ENCODE data around the gene ZNF79. TPM values are rescaled to one million over a fixed set of nuclear protein-coding genes. Genes with fewer than 3 reads are reported as not detected.
A peak's percentile ranks its signal among the peaks of the same experiment; 100 is the strongest.

The ZNF79 gene
- total RNA-seq, 1 experiment from 2014 or later, result 9.0 TPM

DNA sequence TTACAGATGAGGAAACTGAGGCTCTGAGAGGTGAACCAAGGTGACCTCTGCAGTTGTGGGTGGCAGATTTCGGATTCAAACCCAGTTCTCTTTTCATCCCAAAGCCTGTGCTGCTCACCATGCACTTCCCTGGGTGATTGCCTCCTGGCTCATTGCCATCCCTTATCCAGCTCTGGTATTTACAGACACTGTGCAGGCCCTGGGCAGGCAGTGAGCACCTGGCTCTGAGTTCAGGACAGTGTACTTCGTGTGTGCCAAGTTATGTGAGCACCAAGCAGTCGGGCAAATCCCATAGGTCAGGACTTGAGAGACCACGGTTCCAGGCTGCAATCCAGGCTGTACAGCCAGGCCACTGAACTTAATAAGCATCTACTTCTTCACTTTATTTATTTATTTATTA, 28.5 kb downstream of the ZNF79 start (continued):
- TF ChIP-seq JAZF1 (CRISPR knock-in tag; IDR thresholded peaks at IDR 0.05), result no peak
- TF ChIP-seq MXD4 (CRISPR knock-in tag; IDR thresholded peaks at IDR 0.05; ENCODE audit: borderline replicate concordance), result no peak
- TF ChIP-seq ZNF232 (CRISPR knock-in tag; IDR thresholded peaks at IDR 0.05), result no peak
- TF ChIP-seq, protein P1, sequence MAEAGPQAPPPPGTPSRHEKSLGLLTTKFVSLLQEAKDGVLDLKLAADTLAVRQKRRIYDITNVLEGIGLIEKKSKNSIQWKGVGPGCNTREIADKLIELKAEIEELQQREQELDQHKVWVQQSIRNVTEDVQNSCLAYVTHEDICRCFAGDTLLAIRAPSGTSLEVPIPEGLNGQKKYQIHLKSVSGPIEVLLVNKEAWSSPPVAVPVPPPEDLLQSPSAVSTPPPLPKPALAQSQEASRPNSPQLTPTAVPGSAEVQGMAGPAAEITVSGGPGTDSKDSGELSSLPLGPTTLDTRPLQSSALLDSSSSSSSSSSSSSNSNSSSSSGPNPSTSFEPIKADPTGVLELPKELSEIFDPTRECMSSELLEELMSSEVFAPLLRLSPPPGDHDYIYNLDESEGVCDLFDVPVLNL (CRISPR knock-in tag; IDR thresholded peaks at IDR 0.05; ENCODE audit: borderline replicate concordance, low read depth), result no peak
- TF ChIP-seq NFE2L1 (CRISPR knock-in tag; IDR thresholded peaks at IDR 0.05), result no peak
- TF ChIP-seq, protein P2, sequence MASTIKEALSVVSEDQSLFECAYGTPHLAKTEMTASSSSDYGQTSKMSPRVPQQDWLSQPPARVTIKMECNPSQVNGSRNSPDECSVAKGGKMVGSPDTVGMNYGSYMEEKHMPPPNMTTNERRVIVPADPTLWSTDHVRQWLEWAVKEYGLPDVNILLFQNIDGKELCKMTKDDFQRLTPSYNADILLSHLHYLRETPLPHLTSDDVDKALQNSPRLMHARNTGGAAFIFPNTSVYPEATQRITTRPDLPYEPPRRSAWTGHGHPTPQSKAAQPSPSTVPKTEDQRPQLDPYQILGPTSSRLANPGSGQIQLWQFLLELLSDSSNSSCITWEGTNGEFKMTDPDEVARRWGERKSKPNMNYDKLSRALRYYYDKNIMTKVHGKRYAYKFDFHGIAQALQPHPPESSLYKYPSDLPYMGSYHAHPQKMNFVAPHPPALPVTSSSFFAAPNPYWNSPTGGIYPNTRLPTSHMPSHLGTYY (CRISPR knock-in tag; IDR thresholded peaks at IDR 0.05), result no peak

DNA sequence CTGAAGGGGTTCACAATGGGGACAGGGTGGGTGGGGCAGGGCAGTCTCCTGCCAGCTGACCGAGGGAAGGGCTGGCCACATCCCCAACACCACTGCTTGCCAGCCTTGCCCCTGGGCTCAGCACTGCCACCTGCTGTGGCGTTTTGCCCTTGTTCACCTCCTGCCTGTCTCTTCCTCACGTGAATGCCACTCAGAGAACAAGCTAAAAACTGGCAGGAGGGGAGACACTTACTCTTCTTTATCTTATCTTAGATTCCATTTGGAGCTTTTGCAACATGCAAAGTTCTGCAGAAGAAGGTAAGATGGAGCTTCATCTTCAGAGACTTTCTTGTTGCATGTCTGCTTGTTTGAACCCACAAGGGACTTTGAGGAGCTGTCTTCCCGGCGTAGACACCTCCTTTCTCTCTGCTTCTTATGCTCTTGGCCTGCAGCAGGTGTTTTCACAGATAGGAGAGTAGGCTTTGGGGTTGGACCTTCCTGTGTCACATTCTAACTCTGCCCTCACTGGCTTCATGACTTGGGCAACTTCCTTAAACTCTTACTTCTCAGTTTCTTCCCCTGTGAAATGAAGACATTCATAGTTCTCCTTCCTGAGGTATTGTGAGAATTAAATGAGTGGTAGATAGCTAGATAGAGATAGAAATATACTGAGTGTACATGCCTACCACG, 31.3 kb downstream of the ZNF79 start:
- H3K27me3 Mint-ChIP-seq (ENCODE audit: low read depth), result no peaks in the 10 kb centered on the region
- peaks cover 11% of the 10 kb centered on the region for H3K4me1 Mint-ChIP-seq
- no peak for DNase-seq (ENCODE audit: low spot score)
- no peaks in the 10 kb centered on the region for H3K9me3 Mint-ChIP-seq
- H3K27ac Mint-ChIP-seq, result peak overlapping the region; percentile 30
- ChIA-PET CTCF (interaction anchor here (0.6 to 1.7 kb wide), 11 partner anchors 10 to 231 kb away, joined by 3 to 6 read pairs (median 3); partner anchors contain the start of genes SLC2A8 and ZNF79), POLR2A (no interaction called here)
- TF ChIP-seq, protein P3, sequence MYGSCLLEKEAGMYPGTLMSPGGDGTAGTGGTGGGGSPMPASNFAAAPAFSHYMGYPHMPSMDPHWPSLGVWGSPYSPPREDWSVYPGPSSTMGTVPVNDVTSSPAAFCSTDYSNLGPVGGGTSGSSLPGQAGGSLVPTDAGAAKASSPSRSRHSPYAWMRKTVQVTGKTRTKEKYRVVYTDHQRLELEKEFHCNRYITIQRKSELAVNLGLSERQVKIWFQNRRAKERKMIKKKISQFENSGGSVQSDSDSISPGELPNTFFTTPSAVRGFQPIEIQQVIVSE (CRISPR knock-in tag; IDR thresholded peaks at IDR 0.05; ENCODE audit: borderline replicate concordance), result no peak
- no peak for TF ChIP-seq EMX1 (CRISPR knock-in tag; IDR thresholded peaks at IDR 0.05)
- no peak for TF ChIP-seq ELF4 (CRISPR knock-in tag; IDR thresholded peaks at IDR 0.05; ENCODE audit: low read depth)
- TF ChIP-seq ATF1 (CRISPR knock-in tag; IDR thresholded peaks at IDR 0.05), result no peak
- TF ChIP-seq ZNF396 (CRISPR knock-in tag; IDR thresholded peaks at IDR 0.05; ENCODE audit: borderline replicate concordance), result no peak
- TF ChIP-seq, protein P4, sequence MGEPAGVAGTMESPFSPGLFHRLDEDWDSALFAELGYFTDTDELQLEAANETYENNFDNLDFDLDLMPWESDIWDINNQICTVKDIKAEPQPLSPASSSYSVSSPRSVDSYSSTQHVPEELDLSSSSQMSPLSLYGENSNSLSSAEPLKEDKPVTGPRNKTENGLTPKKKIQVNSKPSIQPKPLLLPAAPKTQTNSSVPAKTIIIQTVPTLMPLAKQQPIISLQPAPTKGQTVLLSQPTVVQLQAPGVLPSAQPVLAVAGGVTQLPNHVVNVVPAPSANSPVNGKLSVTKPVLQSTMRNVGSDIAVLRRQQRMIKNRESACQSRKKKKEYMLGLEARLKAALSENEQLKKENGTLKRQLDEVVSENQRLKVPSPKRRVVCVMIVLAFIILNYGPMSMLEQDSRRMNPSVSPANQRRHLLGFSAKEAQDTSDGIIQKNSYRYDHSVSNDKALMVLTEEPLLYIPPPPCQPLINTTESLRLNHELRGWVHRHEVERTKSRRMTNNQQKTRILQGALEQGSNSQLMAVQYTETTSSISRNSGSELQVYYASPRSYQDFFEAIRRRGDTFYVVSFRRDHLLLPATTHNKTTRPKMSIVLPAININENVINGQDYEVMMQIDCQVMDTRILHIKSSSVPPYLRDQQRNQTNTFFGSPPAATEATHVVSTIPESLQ (CRISPR knock-in tag; IDR thresholded peaks at IDR 0.05), result no peak
- TF ChIP-seq TP53 (CRISPR knock-in tag; IDR thresholded peaks at IDR 0.05), result no peak
- no peak for TF ChIP-seq ZNF232 (CRISPR knock-in tag; IDR thresholded peaks at IDR 0.05)
- no peak for TF ChIP-seq ZNF219 (CRISPR knock-in tag; IDR thresholded peaks at IDR 0.05; ENCODE audit: borderline replicate concordance)
- TF ChIP-seq ZNF671 (CRISPR knock-in tag; IDR thresholded peaks at IDR 0.05), result no peak
- TF ChIP-seq, protein P5, sequence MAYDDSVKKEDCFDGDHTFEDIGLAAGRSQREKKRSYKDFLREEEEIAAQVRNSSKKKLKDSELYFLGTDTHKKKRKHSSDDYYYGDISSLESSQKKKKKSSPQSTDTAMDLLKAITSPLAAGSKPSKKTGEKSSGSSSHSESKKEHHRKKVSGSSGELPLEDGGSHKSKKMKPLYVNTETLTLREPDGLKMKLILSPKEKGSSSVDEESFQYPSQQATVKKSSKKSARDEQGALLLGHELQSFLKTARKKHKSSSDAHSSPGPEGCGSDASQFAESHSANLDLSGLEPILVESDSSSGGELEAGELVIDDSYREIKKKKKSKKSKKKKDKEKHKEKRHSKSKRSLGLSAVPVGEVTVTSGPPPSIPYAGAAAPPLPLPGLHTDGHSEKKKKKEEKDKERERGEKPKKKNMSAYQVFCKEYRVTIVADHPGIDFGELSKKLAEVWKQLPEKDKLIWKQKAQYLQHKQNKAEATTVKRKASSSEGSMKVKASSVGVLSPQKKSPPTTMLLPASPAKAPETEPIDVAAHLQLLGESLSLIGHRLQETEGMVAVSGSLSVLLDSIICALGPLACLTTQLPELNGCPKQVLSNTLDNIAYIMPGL (CRISPR knock-in tag; IDR thresholded peaks at IDR 0.05), result no peak
- TF ChIP-seq, protein P6, sequence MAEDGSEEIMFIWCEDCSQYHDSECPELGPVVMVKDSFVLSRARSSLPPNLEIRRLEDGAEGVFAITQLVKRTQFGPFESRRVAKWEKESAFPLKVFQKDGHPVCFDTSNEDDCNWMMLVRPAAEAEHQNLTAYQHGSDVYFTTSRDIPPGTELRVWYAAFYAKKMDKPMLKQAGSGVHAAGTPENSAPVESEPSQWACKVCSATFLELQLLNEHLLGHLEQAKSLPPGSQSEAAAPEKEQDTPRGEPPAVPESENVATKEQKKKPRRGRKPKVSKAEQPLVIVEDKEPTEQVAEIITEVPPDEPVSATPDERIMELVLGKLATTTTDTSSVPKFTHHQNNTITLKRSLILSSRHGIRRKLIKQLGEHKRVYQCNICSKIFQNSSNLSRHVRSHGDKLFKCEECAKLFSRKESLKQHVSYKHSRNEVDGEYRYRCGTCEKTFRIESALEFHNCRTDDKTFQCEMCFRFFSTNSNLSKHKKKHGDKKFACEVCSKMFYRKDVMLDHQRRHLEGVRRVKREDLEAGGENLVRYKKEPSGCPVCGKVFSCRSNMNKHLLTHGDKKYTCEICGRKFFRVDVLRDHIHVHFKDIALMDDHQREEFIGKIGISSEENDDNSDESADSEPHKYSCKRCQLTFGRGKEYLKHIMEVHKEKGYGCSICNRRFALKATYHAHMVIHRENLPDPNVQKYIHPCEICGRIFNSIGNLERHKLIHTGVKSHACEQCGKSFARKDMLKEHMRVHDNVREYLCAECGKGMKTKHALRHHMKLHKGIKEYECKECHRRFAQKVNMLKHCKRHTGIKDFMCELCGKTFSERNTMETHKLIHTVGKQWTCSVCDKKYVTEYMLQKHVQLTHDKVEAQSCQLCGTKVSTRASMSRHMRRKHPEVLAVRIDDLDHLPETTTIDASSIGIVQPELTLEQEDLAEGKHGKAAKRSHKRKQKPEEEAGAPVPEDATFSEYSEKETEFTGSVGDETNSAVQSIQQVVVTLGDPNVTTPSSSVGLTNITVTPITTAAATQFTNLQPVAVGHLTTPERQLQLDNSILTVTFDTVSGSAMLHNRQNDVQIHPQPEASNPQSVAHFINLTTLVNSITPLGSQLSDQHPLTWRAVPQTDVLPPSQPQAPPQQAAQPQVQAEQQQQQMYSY (CRISPR knock-in tag; IDR thresholded peaks at IDR 0.05), result no peak
- no peak for TF ChIP-seq ZNF263 (CRISPR knock-in tag; IDR thresholded peaks at IDR 0.05; ENCODE audit: low read depth)
- TF ChIP-seq SOX15 (CRISPR knock-in tag; IDR thresholded peaks at IDR 0.05), result no peak
- no peak for TF ChIP-seq JAZF1 (CRISPR knock-in tag; IDR thresholded peaks at IDR 0.05)
- TF ChIP-seq MXD4 (CRISPR knock-in tag; IDR thresholded peaks at IDR 0.05; ENCODE audit: borderline replicate concordance), result no peak
- TF ChIP-seq, protein P7, sequence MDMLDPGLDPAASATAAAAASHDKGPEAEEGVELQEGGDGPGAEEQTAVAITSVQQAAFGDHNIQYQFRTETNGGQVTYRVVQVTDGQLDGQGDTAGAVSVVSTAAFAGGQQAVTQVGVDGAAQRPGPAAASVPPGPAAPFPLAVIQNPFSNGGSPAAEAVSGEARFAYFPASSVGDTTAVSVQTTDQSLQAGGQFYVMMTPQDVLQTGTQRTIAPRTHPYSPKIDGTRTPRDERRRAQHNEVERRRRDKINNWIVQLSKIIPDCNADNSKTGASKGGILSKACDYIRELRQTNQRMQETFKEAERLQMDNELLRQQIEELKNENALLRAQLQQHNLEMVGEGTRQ (CRISPR knock-in tag; IDR thresholded peaks at IDR 0.05), result no peak
- no peak for ATAC-seq
- no peak overlapping the region for H3K4me3 Mint-ChIP-seq
- H3K36me3 Mint-ChIP-seq, result peaks cover 36% of the 10 kb centered on the region
